K562 (cell line): ENCODE data around the gene NUP43. TPM values are rescaled to one million over a fixed set of nuclear protein-coding genes. Genes with fewer than 3 reads are reported as not detected.

Experiments
- ATAC-seq: fragments of 200-7000 bp; cut with Tn5 transposase; 3 replicates; pipeline ENCODE4 v1.9.1; 2020; ENCODE audit warnings: moderate library complexity
- BruUV-seq: library from RNA; stranded (reverse); fragments of 400-500 nt; replicated peaks from 2 replicates; lab custom pipeline; 2021; lab: Mats Ljungman, UMichigan
- CTCF ChIA-PET: fragments of 300-600 bp; formaldehyde crosslinking; extraction: SDS; loops from one replicate; lab custom pipeline; 2021; ENCODE audit warnings: low intra/inter-chr PET ratio; lab: Yijun Ruan, JAX
- POLR2A ChIA-PET: fragments of 300-600, 350-650 bp; sonication (Branson Sonifier 250); formaldehyde crosslinking; extraction: SDS; loops from one replicate; lab custom pipeline; 2021; ENCODE audit warnings: antibody characterized with exemption, inconsistent platforms; lab: Yijun Ruan, JAX
- DNase-seq, 4 experiments: peaks; one replicate each; pipeline versions ENCODE4 v3.0.0 to v3.0.0-alpha.2; 2011 to 2018; ENCODE audit warnings: low spot score in 3 of 4, mixed read lengths in 3 of 4; ENCODE audit errors: extremely low read depth in 1 of 4
- FAIRE-seq: peaks from 2 replicates; lab custom pipeline; 2011; peaks lifted over from hg19 to GRCh38; lab: Jason Lieb, UNC
- H2AFZ ChIP-seq: 2 replicates; pipeline ENCODE4 v1.6.0; 2011; ENCODE audit warnings: low read depth, low read length, control low read depth, inconsistent platforms
- H3K27ac ChIP-seq: fragments of 200-600 bp; 3 replicates; pipeline ENCODE4 v1.8.0; 2011; ENCODE audit warnings: low read depth, mild to moderate bottlenecking, control low read depth, inconsistent platforms, low read length, moderate library complexity, mixed read lengths; ENCODE audit errors: extremely low read depth
- H3K27me3 ChIP-seq, 2 experiments: fragments of 300-600 bp in 1 of 2; 2 replicates in 1 of 2; 3 replicates in 1 of 2; pipeline versions ENCODE4 v1.6.0 to v1.8.0; 2011; ENCODE audit warnings: inconsistent platforms in 2 of 2, low read length in 2 of 2, mild to moderate bottlenecking in 1 of 2, mixed read lengths in 1 of 2, moderate library complexity in 1 of 2; ENCODE audit not compliant: control insufficient read depth in 2 of 2, insufficient read depth in 2 of 2
- H3K36me3 ChIP-seq: fragments of 300-600 bp; 3 replicates; pipeline ENCODE4 v1.8.0; 2011; ENCODE audit warnings: mild to moderate bottlenecking, low read length, inconsistent platforms; ENCODE audit not compliant: control insufficient read depth, insufficient read depth
- H3K4me1 ChIP-seq, 2 experiments: fragments of 200-600 bp in 1 of 2; replicated peaks in 1 of 2; 2 replicates in 1 of 2; 3 replicates in 1 of 2; pipeline versions ENCODE4 v1.5.1 to v1.8.0; 2011; ENCODE audit warnings: inconsistent platforms in 2 of 2, low read length in 2 of 2, mild to moderate bottlenecking in 1 of 2, mixed read lengths in 1 of 2, moderate library complexity in 1 of 2; ENCODE audit not compliant: control insufficient read depth in 2 of 2, insufficient read depth in 2 of 2
- H3K4me2 ChIP-seq: 2 replicates; pipeline ENCODE4 v1.6.1; 2011; ENCODE audit warnings: low read length, control low read depth, inconsistent platforms, mixed read lengths; ENCODE audit not compliant: insufficient read depth
- H3K4me3 ChIP-seq: fragments of 200-600 bp; sonication (generic), shearing (Covaris generic); 2 replicates; pipeline ENCODE4 v1.5.1; 2016; ENCODE audit warnings: control low read depth, inconsistent platforms
- H3K79me2 ChIP-seq: fragments of 200-600 bp; 3 replicates; pipeline ENCODE4 v1.8.0; 2011; ENCODE audit warnings: low read length, inconsistent platforms; ENCODE audit not compliant: control insufficient read depth, insufficient read depth
- H3K9ac ChIP-seq, 2 experiments: 2 replicates each; pipeline versions ENCODE4 v1.6.0 to v1.6.1; 2011; ENCODE audit warnings: low read depth in 2 of 2, low read length in 2 of 2, control low read depth in 1 of 2, inconsistent platforms in 1 of 2, mild to moderate bottlenecking in 1 of 2, mixed read lengths in 1 of 2; ENCODE audit not compliant: insufficient read depth in 1 of 2
- H3K9me1 ChIP-seq: one replicate; pipeline ENCODE4 v1.6.0; 2011; ENCODE audit warnings: inconsistent platforms, mild to moderate bottlenecking, low read length, moderate library complexity; ENCODE audit not compliant: control insufficient read depth, insufficient read depth
- H3K9me3 ChIP-seq: replicated peaks from 2 replicates; pipeline ENCODE4 v1.5.1; 2011; ENCODE audit warnings: low read depth, low read length, inconsistent platforms; ENCODE audit not compliant: control insufficient read depth, insufficient read depth
- H4K20me1 ChIP-seq: replicated peaks from 2 replicates; pipeline ENCODE4 v1.6.1; 2011; ENCODE audit warnings: low read length, inconsistent platforms, mixed read lengths; ENCODE audit not compliant: control insufficient read depth, insufficient read depth
- CC2D1A ChIP-seq: fragments of 450-650 bp; IDR thresholded peaks from 2 replicates; pipeline ENCODE4 v1.6.1; 2017; ENCODE audit warnings: mild to moderate bottlenecking
- CXXC5 ChIP-seq: fragments of 250-450 bp; sonication (Bioruptor Pico); IDR thresholded peaks from 2 replicates; pipeline ENCODE4 v1.8.0; 2022; ENCODE audit warnings: inconsistent platforms, mild to moderate bottlenecking, moderate library complexity
- MAFF ChIP-seq: IDR thresholded peaks from 2 replicates; pipeline ENCODE4 v1.6.1; 2012; ENCODE audit warnings: low read length, improper control_type of control experiment
- PHB ChIP-seq: fragments of 250-450 bp; sonication (Bioruptor Pico); IDR thresholded peaks from 2 replicates; pipeline ENCODE4 v1.5.0; 2021
- PHF20 ChIP-seq: fragments of 450-650 bp; IDR thresholded peaks from 2 replicates; pipeline ENCODE4 v1.6.1; 2018; ENCODE audit not compliant: partially characterized antibody
- PML ChIP-seq: IDR thresholded peaks from 2 replicates; pipeline ENCODE4 v1.6.1; 2012; ENCODE audit warnings: low read length, inconsistent platforms
- RCOR1 ChIP-seq, 2 experiments: IDR thresholded peaks; 2 replicates each; pipeline ENCODE4 v1.6.1; 2012; ENCODE audit warnings: low read depth in 2 of 2, low read length in 2 of 2, borderline replicate concordance in 1 of 2, improper control_type of control experiment in 1 of 2
- SMARCA5 ChIP-seq: fragments of 450-650 bp; IDR thresholded peaks from 2 replicates; pipeline ENCODE4 v1.6.1; 2016
- TCF7L2 ChIP-seq: fragments of 150-350 bp; IDR thresholded peaks from 2 replicates; pipeline ENCODE4 v1.6.1; 2016; ENCODE audit warnings: low read depth, mild to moderate bottlenecking, low read length, moderate library complexity
- YY1 ChIP-seq, 3 experiments: IDR thresholded peaks; 2 replicates each; pipeline ENCODE4 v1.6.1; 2011; ENCODE audit warnings: low read length in 2 of 3, mild to moderate bottlenecking in 2 of 3, moderate library complexity in 2 of 3, borderline replicate concordance in 1 of 3, control low read depth in 1 of 3, low read depth in 1 of 3; ENCODE audit not compliant: insufficient read depth in 3 of 3, insufficient replicate concordance in 2 of 3, control insufficient read depth in 1 of 3, insufficient read length in 1 of 3; ENCODE audit errors: extremely low read depth in 1 of 3
- ZNF165 ChIP-seq: fragments of 250-450 bp; sonication (Bioruptor Pico); IDR thresholded peaks from 2 replicates; pipeline ENCODE4 v1.4.0; 2020; ENCODE audit warnings: borderline replicate concordance
- ZNF217 ChIP-seq: sonication (generic); formaldehyde crosslinking; IDR thresholded peaks from 2 replicates; pipeline ENCODE4 v1.8.0; 2022; ENCODE audit warnings: mild to moderate bottlenecking, missing genetic modification reagents
- ZNF707 ChIP-seq: fragments of 250-450 bp; sonication (Bioruptor Pico); conservative IDR thresholded peaks from 2 replicates; pipeline ENCODE4 v1.8.0; 2022; ENCODE audit warnings: inconsistent platforms, mild to moderate bottlenecking, moderate library complexity
- WGBS: fragments of 100-300 bp; shearing (Covaris generic); methylation state at CpG from one replicate; pipeline ENCODE4 v1.1.6; 2016; ENCODE audit warnings: low coverage, mixed read lengths; ENCODE audit not compliant: insufficient coverage; ENCODE audit errors: missing lambda C conversion rate; 5-methylcytosine and 5-hydroxymethylcytosine counted together
- in situ Hi-C: fragments of 300-500 bp; cut with MboI; formaldehyde crosslinking; loops from 4 replicates; pipeline ENCODE4 v1.15.0; 2018; ENCODE audit warnings: inconsistent platforms, mixed read lengths
- intact Hi-C: fragments of 100-400 bp; cut with micrococcal nuclease; formaldehyde crosslinking; loops from 2 replicates; pipeline ENCODE4 v1.14.2; 2022
- polyA plus RNA-seq, 8 experiments: library from polyadenylated mRNA; depleted of rRNA in 4 of 8; stranded (reverse) in 5 of 8; unstranded in 3 of 8; fragments of >200 nt; fragmentation: Nextera tagmentation in 2 of 8; fragmentation: Illumina TruSeq in 1 of 8; extraction: Ambion mirVana in 2 of 8; extraction: Trizol in 1 of 8; gene quantifications; 2 replicates each; pipeline versions ENCODE4 v1.2.1 to v1.2.3, GENCODE V29; 2011 to 2014; ENCODE audit warnings: inconsistent platforms in 1 of 8, missing spikeins in 1 of 8
- total RNA-seq, 7 experiments: library from RNA; depleted of rRNA in 6 of 7; stranded (reverse); fragments of >200 nt in 6 of 7; fragmentation: Illumina TruSeq in 2 of 7; extraction: Trizol in 2 of 7; gene quantifications; 2 replicates each; pipeline versions ENCODE4 v1.2.1 to v1.2.3, GENCODE V29; 2011 to 2021; ENCODE audit warnings: low replicate concordance in 1 of 7
- TF ChIP-seq, protein P1 (sequence below), 3 experiments: fragments of 200-800 bp in 1 of 3; sonication (Bioruptor generic) in 1 of 3; sonication (generic) in 1 of 3; formaldehyde crosslinking in 1 of 3; IDR thresholded peaks; 2 replicates each; pipeline versions ENCODE4 v1.6.1 to v1.8.0; 2016 to 2022; ENCODE audit warnings: mild to moderate bottlenecking in 2 of 3, missing compliant biosample characterization in 2 of 3, missing genetic modification characterization in 2 of 3, missing genetic modification reagents in 1 of 3

Gene NUP43
- total and polyA plus RNA-seq, 9 of the 15 experiments (the other 6 are each of a cell fraction or from before 2014, with no cell fraction given) = 28.9 to 136 (median 67.4) TPM

GRCh38 chr6:149683256-149683859, 63.0 kb downstream of the NUP43 start:
- in situ Hi-C loops (no loop called here), intact Hi-C loops (no loop called here)
- H2AFZ ChIP-seq = no peak overlapping the region
- CTCF ChIA-PET = interaction anchor here (0.5 kb wide), 1 partner anchor 243 kb away, joined by 3 read pairs; no protein-coding TSS in a partner anchor
- no peak overlapping the region for H3K4me2 ChIP-seq
- POLR2A ChIA-PET = no interaction called here
- peaks cover 66% of the 10 kb centered on the region for H3K36me3 ChIP-seq
- no peak overlapping the region for H3K27ac ChIP-seq
- no peak for ATAC-seq
- H3K27me3 ChIP-seq = no peaks in the 10 kb centered on the region
- peaks cover 41% of the 10 kb centered on the region for H3K79me2 ChIP-seq
- no peak for DNase-seq
- TF ChIP-seq, protein P1, sequence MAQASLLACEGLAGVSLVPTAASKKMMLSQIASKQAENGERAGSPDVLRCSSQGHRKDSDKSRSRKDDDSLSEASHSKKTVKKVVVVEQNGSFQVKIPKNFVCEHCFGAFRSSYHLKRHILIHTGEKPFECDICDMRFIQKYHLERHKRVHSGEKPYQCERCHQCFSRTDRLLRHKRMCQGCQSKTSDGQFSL (CRISPR knock-in tag; IDR thresholded peaks at IDR 0.05) = no peak
- TF ChIP-seq, protein P1 (tag; IDR thresholded peaks at IDR 0.05) = no peak
- TF ChIP-seq MAFF (no peak), ZNF707 (CRISPR knock-in tag) (no peak), CC2D1A (no peak), YY1 (IDR thresholded peaks at IDR 0.05; ENCODE audit: borderline replicate concordance in 1 of 3, control insufficient read depth in 1 of 3, extremely low read depth in 1 of 3, insufficient read depth in 3 of 3, insufficient read length in 1 of 3, insufficient replicate concordance in 2 of 3, low read depth in 1 of 3, low read length in 2 of 3) (no peak), SMARCA5 (no peak), TCF7L2 (no peak), PHF20 (no peak), CXXC5 (CRISPR knock-in tag) (no peak), PML (no peak), RCOR1 (IDR thresholded peaks at IDR 0.05; ENCODE audit: borderline replicate concordance in 1 of 2, low read depth in 2 of 2, low read length in 2 of 2) (no peak), PHB (CRISPR knock-in tag) (no peak), ZNF165 (CRISPR knock-in tag) (no peak), ZNF217 (CRISPR knock-in tag) (no peak)
- no peaks in the 10 kb centered on the region for H3K4me1 ChIP-seq
- no peak overlapping the region for H3K9ac ChIP-seq
- H3K4me3 ChIP-seq = no peak overlapping the region
- H4K20me1 ChIP-seq = 0 out of 2 replicates have a peak, but pooled peaks cover 4% of the 10 kb centered on the region
- H3K9me3 ChIP-seq = no peaks in the 10 kb centered on the region
- 93% methylated on average over 4 of the region's 4 CpGs for WGBS
- no peak for FAIRE-seq
- TSS peak; percentile 12 for BruUV-seq
- H3K9me1 ChIP-seq = no peaks in the 10 kb centered on the region
